ENCODE data around the gene RETREG2. TPM values are rescaled to one million over a fixed set of nuclear protein-coding genes. Genes with fewer than 3 reads are reported as not detected.
A peak's percentile ranks its signal among the peaks of the same experiment; 100 is the strongest.

RETREG2 gene
- total and polyA plus RNA-seq, 5 donors = 22.0 to 47.3 (median 38.6) TPM

- Histone ChIP-seq H3K9me3 (ENCODE audit: control insufficient read depth, low read length) (no peaks in the 10 kb centered on the region), H3K27ac (ENCODE audit: low read length) (no peak overlapping the region), H3K4me3 (ENCODE audit: low read length) (no peak overlapping the region), H3K4me1 (ENCODE audit: control insufficient read depth, insufficient read depth, low read length) (peaks cover 3% of the 10 kb centered on the region), H3K27me3 (ENCODE audit: control insufficient read depth, insufficient read depth) (no peaks in the 10 kb centered on the region)
- intact Hi-C loops (cut with DNase I) = no loop called here
- WGBS = 90% methylated on average over 8 of the region's 8 CpGs
- DNase-seq (no peak), ATAC-seq (no peak)
These were observed 20.7 kb upstream of the RETREG2 start for GRCh38 chr2:219157396-219157795.

- no peak for DNase-seq
- Histone ChIP-seq H3K27ac (ENCODE audit: low read length) (no peak overlapping the region), H3K27me3 (ENCODE audit: control insufficient read depth, insufficient read depth) (no peaks in the 10 kb centered on the region), H3K4me1 (ENCODE audit: control insufficient read depth, insufficient read depth, low read length) (peaks cover 3% of the 10 kb centered on the region), H3K9me3 (ENCODE audit: control insufficient read depth, low read length) (no peaks in the 10 kb centered on the region), H3K4me3 (ENCODE audit: low read length) (no peak overlapping the region)
- ATAC-seq = no peak
- WGBS = 96% methylated on average over 4 of the region's 4 CpGs
- intact Hi-C loops (cut with DNase I) = no loop called here
These were observed 20.1 kb upstream of the RETREG2 start for GRCh38 chr2:219158025-219158424.

GRCh38 chr2:219158586-219158985 lies 19.5 kb upstream of the RETREG2 start:
- Histone ChIP-seq H3K4me3 (ENCODE audit: low read length) (no peak overlapping the region), H3K27me3 (ENCODE audit: control insufficient read depth, insufficient read depth) (no peaks in the 10 kb centered on the region), H3K27ac (ENCODE audit: low read length) (no peak overlapping the region), H3K9me3 (ENCODE audit: control insufficient read depth, low read length) (no peaks in the 10 kb centered on the region), H3K4me1 (ENCODE audit: control insufficient read depth, insufficient read depth, low read length) (peaks cover 3% of the 10 kb centered on the region)
- WGBS = 86% methylated on average over 3 of the region's 3 CpGs
- ATAC-seq (no peak), DNase-seq (no peak)
- intact Hi-C loops (cut with DNase I) = no loop called here

- DNase-seq (no peak), ATAC-seq (no peak)
- WGBS = 8% methylated on average over 18 of the region's 18 CpGs
- Histone ChIP-seq H3K9me3 (ENCODE audit: control insufficient read depth, low read length) (no peaks in the 10 kb centered on the region), H3K27ac (ENCODE audit: low read length) (peak overlapping the region; percentile 5), H3K4me1 (ENCODE audit: control insufficient read depth, insufficient read depth, low read length) (peaks cover 3% of the 10 kb centered on the region), H3K4me3 (ENCODE audit: low read length) (peak overlapping the region; percentile 61), H3K27me3 (ENCODE audit: control insufficient read depth, insufficient read depth) (no peaks in the 10 kb centered on the region)
- intact Hi-C loops (cut with DNase I) = loop anchor here in 3 of 4 donors (2.0 to 10.0 kb wide), 3 partner anchors 135 to 138 kb away; no protein-coding TSS in a partner anchor
These were observed 18.3 kb upstream of the RETREG2 start for GRCh38 chr2:219159771-219160185.

DNA sequence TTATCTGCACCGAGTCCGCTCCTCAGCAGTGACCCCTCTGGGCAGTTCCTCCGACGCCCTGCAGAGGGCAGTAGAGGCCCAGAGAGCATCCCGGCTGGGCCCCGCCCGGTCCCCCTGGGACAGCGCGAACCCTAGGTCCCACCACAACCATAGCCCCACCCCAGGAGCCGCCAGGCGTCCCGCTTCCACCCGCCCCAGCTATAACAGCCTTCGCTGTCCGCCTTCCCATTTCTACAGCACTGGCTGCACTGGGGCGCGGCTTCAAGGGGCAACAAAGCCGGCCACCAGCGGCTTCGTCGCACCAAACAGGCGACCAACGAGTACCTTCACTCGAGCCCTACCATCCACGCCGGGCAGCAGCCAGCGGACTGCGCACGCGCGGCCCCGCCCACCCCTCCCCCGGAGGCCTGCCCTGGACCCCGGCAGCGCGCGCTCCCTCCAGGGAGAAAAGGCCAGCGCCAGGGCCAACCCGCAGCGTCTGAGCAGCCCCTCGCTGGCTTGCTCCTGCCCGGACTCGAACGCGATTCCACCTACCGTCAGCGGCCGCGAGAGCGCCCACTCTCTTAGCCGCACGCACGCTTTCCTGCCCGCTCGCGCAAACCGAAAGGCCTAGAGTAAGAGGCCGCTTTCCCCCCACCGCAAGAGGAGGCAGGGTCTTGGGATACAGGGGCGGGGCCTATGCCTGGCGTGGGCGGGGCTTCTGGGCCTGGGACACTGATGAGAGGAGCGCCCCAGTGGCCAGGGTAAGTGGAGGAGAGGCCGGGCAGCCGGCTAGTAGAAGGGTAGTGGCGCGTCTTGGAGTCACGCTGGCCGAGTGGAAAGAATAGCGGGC lies 17.7 kb upstream of the RETREG2 start, which contains the start of gene NHEJ1:
NHEJ1 (minus strand) TSS at position 630 of the 832 bp plus-strand sequence. CDS start 2,453 bp downstream, outside the sequence.
- intact Hi-C loops (cut with DNase I) = loop anchor here in 3 of 4 donors (2.0 to 10.0 kb wide), 3 partner anchors 134 to 137 kb away; no protein-coding TSS in a partner anchor
- no peaks in the 10 kb centered on the region for H3K9me3 ChIP-seq (ENCODE audit: control insufficient read depth, low read length)
- peak; percentile 98 to 99 for ATAC-seq
- H3K4me3 ChIP-seq (ENCODE audit: low read length) = peak within 1 kb of the TSS; percentile 61
- peak within 1 kb of the TSS; percentile 98 for H3K27ac ChIP-seq (ENCODE audit: low read length)
- H3K4me1 ChIP-seq (ENCODE audit: control insufficient read depth, insufficient read depth, low read length) = peaks cover 3% of the 10 kb centered on the region
- DNase-seq = peak; percentile 97 to 99 (median 99)
- under 1% methylated on average over 70 of the region's 70 CpGs for WGBS
- H3K27me3 ChIP-seq (ENCODE audit: control insufficient read depth, insufficient read depth) = no peaks in the 10 kb centered on the region

DNA sequence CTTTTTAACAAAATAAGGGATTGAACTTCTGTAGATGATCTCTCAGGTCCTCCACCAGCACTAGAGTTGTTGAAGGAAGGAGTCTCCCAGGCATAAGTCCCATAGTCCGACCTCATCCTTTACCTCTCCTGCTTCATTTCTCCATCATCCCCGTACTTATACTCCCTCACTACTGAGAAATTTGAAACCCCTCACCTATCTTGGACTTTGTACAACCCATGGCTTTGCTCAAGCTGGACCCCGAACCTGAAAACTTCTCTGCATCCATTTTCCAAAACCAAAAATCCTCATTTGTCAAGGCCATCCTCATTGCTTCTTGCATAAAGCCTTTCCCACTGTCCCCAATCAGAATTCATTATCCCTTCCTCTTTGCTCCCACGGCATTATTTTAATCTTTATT lies 17.0 kb upstream of the RETREG2 start:
- WGBS = 70% methylated on average over 4 of the region's 4 CpGs
- intact Hi-C loops (cut with DNase I) = loop anchor here in 3 of 4 donors (2.0 to 10.0 kb wide), 3 partner anchors 134 to 136 kb away; no protein-coding TSS in a partner anchor
- peak overlapping the region; percentile 61 for H3K4me3 ChIP-seq (ENCODE audit: low read length)
- H3K27me3 ChIP-seq (ENCODE audit: control insufficient read depth, insufficient read depth) = no peaks in the 10 kb centered on the region
- DNase-seq (no peak), ATAC-seq (no peak)
- H3K9me3 ChIP-seq (ENCODE audit: control insufficient read depth, low read length) = no peaks in the 10 kb centered on the region
- H3K27ac ChIP-seq (ENCODE audit: low read length) = peak overlapping the region; percentile 98
- peaks cover 3% of the 10 kb centered on the region for H3K4me1 ChIP-seq (ENCODE audit: control insufficient read depth, insufficient read depth, low read length)

- intact Hi-C loops (cut with DNase I) = loop anchor here in 2 of 4 donors (5.0 to 10.0 kb wide), 2 partner anchors 132 to 134 kb away; no protein-coding TSS in a partner anchor
- 91% methylated on average over 6 of the region's 6 CpGs for WGBS
- Histone ChIP-seq H3K4me3 (ENCODE audit: low read length) (no peak overlapping the region), H3K4me1 (ENCODE audit: control insufficient read depth, insufficient read depth, low read length) (peaks cover 3% of the 10 kb centered on the region), H3K27me3 (ENCODE audit: control insufficient read depth, insufficient read depth) (no peaks in the 10 kb centered on the region), H3K27ac (ENCODE audit: low read length) (no peak overlapping the region), H3K9me3 (ENCODE audit: control insufficient read depth, low read length) (no peaks in the 10 kb centered on the region)
- DNase-seq (no peak), ATAC-seq (no peak)
These were observed 14.9 kb upstream of the RETREG2 start for GRCh38 chr2:219163156-219163555.

- H3K4me3 ChIP-seq (ENCODE audit: low read length) = no peak overlapping the region
- no peaks in the 10 kb centered on the region for H3K9me3 ChIP-seq (ENCODE audit: control insufficient read depth, low read length)
- DNase-seq = no peak
- intact Hi-C loops (cut with DNase I) = loop anchor here in 2 of 4 donors (5.0 to 10.0 kb wide), 2 partner anchors 127 to 130 kb away; no protein-coding TSS in a partner anchor
- H3K27me3 ChIP-seq (ENCODE audit: control insufficient read depth, insufficient read depth) = no peaks in the 10 kb centered on the region
- no peak overlapping the region for H3K27ac ChIP-seq (ENCODE audit: low read length)
- 83% methylated on average over 10 of the region's 10 CpGs for WGBS
- ATAC-seq = no peak
- H3K4me1 ChIP-seq (ENCODE audit: control insufficient read depth, insufficient read depth, low read length) = peaks cover 3% of the 10 kb centered on the region
These were observed 12.8 kb upstream of the RETREG2 start for GRCh38 chr2:219165058-219165911.

- Histone ChIP-seq H3K4me3 (ENCODE audit: low read length) (no peak overlapping the region), H3K9me3 (ENCODE audit: control insufficient read depth, low read length) (no peaks in the 10 kb centered on the region), H3K4me1 (ENCODE audit: control insufficient read depth, insufficient read depth, low read length) (peaks cover 3% of the 10 kb centered on the region), H3K27me3 (ENCODE audit: control insufficient read depth, insufficient read depth) (no peaks in the 10 kb centered on the region), H3K27ac (ENCODE audit: low read length) (no peak overlapping the region)
- ATAC-seq = no peak
- 64% methylated on average over 5 of the region's 5 CpGs for WGBS
- DNase-seq = no peak
- intact Hi-C loops (cut with DNase I) = loop anchor here in 2 of 4 donors (5.0 to 10.0 kb wide), 2 partner anchors 124 to 127 kb away; no protein-coding TSS in a partner anchor
These were observed 10.1 kb upstream of the RETREG2 start for GRCh38 chr2:219167997-219168396.

- Histone ChIP-seq H3K9me3 (ENCODE audit: control insufficient read depth, low read length) (no peaks in the 10 kb centered on the region), H3K4me3 (ENCODE audit: low read length) (no peak overlapping the region), H3K27me3 (ENCODE audit: control insufficient read depth, insufficient read depth) (no peaks in the 10 kb centered on the region), H3K27ac (ENCODE audit: low read length) (no peak overlapping the region), H3K4me1 (ENCODE audit: control insufficient read depth, insufficient read depth, low read length) (peaks cover 3% of the 10 kb centered on the region)
- DNase-seq = peak in 2 of 3 donors; percentile 57 to 69
- intact Hi-C loops (cut with DNase I) = loop anchor here in 2 of 4 donors (5.0 to 10.0 kb wide), 2 partner anchors 124 to 126 kb away; no protein-coding TSS in a partner anchor
- no peak for ATAC-seq
- WGBS = 52% methylated on average over 6 of the region's 6 CpGs
These were observed 9.5 kb upstream of the RETREG2 start for GRCh38 chr2:219168526-219168925.

Data from right cardiac atrium (tissue), 5 donors.